HG03571 (cell line): ENCODE measurements around the gene KLHL29.

ENCODE experiments used
- ATAC-seq: cut with Tn5 transposase; IDR thresholded peaks from one replicate; pipeline ENCODE4 v1.9.1; 2021; ENCODE audit not compliant: unreplicated experiment

KLHL29 gene

DNA sequence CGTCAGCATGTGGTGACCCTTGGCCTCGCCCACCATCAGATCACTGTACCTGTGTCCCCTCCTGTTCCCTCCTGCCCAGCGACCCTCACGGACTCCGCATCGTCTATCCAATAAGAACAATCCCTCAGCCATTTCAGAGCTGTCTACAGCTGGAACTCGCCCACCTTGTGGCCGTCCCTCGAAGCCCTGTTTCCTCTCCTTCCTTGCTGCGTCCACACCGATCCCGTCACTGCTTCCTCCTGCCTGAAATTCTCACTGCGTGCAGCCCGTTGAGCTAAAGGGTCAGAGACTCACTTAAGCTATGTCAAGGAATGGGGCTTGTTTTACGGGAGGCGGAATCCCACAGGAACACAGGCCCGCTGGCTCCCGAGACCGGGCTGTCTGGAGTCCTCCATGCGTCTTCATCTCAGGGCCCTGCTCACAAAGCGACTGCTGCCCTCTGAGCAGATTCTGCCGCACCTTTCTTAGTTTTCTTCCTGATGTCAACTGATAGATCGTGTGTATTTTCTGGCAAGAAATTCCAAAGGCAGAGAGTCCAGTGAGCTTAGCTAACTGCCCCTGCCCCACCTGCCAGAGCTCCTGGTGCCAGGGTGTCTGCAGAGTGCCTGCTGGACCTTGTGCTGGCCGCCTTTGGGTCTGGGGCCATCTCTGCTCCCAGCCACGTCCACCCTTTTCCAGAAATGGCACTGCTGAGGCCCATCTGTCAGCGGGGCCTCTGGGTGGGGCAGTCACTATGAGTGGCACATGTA lies 35.3 kb downstream of the KLHL29 start:
- no peak for ATAC-seq

DNA sequence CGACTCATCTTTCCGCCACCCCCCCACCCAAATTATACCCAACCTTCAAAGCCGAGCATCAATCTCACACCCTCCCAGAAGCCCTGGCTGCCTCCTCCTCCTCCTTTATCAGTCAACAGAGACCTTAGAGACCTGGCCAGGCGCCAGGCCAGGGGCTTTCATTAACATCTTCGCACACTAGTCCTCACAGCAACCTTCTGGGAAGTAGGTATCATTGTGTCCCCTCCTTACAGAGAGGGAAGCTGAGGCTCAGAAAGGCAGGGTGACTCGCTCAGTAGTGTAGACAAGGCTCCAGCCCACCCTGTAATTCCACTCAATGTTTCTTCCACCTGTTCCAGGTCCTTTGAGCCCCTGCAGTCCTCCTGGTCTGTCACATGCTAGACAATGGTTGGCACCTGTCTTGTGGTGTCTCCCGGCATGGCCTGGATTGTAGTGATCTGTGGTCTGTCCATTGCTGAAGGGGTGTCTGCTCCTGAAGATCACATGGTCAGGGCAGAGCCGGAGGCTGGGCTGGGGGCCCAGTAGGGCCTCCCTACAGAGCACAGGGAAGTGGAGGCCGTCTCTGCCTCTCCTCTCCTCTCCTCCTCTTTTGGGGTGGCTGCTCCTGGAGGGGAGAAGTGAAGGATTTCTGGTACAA lies 36.0 kb downstream of the KLHL29 start:
- no peak for ATAC-seq

DNA sequence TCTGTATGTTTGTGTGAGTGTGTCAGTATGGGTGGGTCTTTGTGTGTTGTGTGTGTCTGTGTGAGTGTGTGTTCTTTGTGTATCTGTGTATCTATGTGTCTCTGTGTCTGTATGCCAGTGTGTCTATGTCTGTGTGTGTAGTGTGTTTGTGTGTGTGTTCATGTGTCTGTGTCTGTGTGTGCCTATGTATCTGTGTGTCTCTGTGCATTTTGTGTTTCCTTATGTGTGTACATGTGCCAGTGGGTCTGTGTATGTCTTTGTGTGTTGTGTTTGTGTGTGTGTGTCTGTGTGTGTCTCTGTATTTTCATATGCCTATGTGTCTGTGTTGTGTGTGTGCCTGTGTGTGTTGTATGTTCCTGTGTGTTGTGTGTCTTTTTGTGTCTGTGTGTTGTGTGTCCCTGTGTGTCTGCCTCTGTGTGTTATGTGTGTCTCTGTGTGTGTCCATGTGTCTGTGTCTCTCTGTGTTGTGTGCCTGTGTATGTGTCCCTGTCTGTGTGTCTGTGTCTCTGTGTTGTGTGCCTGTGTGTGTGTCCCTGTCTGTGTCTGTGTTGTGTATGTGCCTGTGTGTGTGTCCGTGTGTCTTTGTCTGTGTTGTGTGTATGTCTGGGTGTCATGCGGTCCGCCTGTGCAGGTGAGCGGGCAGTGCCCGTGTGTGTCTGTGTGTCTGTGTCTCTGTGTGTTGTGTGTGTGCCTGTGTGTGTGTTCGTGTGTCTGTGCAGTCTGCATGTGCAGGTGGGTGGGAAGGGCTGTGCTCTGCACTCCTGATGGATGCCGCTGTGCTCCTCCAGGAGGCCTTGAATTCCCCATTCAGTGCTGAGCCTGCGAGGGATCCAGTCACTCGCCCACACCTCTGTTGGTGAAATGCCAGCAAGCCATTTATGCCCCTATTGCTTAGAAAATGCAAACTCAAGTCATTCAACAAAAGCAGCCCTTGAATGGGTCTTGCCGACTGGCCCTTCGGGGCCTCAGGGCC lies 37.4 kb downstream of the KLHL29 start:
- no peak for ATAC-seq

DNA sequence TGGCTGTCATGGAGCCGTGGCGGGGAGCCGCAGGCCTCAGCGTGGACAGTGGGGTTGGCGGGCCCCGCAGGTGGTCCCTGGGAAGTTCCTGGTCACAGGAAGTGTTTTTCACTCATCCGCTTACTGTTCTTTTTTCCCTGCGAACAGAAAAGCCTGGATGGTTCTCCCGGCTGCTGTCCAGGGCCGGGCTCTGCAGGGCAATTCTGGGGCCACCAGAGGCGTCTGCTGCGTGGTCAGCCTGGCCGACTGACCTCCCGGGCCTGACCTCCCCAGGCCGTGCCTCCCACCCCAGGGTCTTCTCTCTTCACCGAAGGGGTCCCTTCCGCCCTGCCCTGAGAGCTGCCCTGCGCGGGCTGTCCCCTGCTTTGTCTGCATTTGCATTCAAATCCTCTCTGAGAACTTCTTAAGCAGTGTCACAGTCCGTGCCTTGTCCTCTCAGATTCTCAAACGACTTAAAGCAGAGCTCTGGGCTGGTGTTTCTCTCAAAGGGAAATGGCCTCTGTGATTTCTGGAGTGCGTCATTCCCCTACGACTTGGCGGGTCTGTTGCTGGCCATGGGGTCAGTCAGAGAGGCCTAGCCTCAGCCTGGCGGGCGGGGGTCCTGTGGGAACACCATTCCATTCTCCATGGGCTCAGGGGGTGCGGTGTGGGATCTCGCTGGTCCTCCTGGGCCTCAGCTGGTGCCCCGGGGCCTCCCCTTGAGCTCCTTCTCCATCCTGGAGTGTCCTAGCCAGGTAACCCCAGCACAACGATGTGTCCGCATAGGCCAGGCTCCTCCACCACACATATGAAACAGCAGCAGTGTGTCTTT lies 38.3 kb downstream of the KLHL29 start:
- ATAC-seq = no peak

DNA sequence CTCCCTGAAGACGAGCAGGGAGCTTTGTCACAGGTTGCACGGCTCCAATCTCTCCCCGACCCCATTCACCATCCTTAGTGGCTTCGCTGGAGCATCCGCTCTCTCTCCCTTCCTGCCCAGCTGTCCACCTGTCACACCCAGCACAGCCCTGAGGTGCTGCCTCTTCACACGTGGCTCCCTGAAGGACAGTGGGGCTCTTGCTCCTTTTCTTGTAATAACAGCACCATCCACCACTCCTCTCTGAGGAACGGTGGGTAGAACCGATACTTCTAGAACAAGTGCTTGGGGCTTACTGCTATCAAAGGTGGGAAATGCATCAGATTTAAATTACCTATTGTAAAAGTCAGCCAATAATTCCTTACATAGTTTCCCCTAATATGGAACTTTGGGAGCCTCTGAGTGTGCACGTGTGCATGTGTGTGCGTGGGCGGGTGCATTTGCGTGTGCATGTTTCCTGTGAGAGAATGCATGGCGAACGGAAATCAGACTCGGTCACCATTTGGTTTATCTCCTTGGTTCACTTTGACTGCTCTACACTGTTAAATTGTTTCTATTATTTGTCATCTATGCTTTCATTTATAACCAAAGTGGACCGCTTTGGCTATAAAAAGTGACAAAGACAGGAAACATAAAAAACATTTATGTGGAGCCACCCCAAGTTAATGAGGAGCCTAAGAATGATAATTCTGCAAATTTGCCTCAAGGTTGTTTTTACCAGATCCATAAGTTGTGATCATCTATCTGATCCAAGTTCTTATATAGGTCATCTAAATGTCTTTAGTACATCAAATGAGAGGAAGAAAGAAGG lies 39.1 kb downstream of the KLHL29 start:
- ATAC-seq = no peak

DNA sequence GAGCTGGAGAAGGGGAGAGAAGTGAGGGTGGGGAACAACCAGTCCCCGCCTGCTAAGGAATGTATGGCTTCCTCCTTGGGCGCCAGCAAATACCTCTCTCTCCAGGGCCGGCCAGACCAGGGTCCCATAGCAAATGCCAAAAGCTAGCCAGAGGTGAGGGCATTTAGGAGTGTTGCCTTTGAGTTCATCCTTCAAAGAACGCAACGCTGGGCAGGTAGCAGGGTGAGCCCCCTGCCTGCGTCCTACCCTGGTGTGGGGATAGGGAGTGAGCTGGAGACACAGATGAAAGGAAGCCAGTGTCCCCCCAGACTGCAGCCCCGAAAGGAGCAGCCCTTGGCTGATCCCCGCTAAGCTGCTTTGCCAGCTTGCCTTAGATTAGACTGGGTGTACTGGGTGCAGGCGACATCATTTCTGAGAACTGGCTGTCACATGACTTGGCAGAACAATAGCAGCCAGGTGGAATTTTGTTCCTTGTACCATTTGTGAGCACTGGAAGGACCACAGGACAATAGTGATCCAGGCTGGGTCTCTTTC lies 40.4 kb downstream of the KLHL29 start:
- no peak for ATAC-seq

DNA sequence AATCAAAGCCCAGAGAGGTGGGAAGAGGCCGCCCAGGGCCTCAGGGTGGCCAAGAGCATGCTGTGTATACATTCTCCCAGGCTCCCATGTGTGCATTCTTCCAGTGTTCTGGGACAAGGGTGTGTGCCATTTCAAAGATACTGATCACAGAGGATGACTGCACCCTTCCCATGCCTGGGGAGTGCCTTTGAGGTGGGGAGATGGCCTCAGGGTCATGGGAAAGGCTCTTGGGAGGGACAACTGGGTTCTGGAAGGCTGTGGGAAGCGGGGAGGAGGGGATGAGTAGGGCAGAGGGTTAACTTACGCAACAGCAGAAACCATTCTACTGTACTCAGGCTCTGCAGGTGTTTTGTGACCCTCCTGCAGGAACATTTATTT lies 40.9 kb downstream of the KLHL29 start:
- ATAC-seq = no peak

DNA sequence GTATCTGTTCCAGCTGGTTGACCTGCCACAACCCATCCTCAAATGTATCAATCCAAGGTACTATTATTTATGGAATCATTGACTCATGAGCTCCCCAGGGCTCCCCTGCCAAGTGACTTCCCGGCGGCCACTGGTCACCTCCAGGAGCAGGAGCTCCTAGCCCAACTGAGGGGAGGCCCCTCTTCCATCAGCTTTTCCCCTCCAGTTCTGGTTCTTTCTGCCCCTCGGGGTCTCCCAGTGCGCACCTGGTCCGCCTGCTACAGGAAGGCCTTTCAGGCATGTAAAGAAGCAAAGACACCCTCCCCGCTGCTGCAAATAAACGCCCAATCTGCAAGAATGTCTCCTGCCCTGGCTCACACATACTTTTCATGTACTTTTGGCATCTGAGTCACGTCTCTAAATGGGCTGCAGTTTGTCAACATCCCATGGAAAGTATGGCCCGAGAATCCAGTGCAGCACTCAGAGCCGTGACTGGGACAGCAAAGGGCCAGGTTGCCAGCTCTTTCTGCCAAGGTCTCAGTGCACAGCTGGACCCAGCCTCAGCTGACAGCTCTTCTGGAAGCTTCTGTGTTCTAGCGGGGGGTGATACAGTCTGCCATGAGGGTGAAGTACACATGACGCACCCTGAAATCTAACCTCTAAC lies 41.4 kb downstream of the KLHL29 start:
- ATAC-seq = no peak

DNA sequence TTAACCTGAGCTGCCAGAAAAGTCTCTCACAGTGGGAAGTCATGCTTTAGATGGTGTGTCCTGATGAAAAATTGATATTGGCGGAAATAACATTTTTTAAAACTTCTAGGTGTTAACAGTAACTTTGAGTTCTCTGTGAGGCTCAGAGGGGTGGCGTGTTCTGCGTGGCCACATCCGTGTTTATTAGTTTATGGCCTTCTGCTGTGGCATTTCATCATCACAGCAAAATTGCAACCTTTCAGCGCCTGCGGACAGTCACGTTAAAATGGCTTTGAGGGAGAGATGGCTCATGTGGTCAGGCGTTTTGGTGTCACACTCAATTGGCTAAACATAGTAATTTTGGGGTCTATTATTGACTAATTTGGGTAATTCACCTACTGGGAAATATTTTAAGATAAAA lies 42.4 kb downstream of the KLHL29 start:
- ATAC-seq = no peak

DNA sequence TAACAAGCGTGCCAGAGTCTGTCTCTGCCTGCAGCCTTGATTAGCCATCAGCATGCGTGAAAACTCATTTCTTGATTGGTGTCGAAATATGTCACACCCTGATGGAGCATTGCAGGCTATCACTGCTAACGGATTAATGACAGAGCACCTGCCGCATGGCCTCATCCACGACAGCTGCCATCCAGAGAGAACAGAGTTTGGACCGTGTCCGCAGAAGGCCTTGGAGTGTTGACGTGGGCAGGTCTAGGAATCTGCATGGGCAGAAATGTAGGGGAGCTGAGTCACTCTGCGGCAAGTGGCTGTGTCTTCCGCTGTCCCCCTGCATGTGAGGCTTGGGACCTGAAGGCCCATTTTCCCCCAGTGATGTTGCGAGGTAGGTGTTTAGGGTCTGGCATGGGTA lies 43.0 kb downstream of the KLHL29 start:
- ATAC-seq = no peak

DNA sequence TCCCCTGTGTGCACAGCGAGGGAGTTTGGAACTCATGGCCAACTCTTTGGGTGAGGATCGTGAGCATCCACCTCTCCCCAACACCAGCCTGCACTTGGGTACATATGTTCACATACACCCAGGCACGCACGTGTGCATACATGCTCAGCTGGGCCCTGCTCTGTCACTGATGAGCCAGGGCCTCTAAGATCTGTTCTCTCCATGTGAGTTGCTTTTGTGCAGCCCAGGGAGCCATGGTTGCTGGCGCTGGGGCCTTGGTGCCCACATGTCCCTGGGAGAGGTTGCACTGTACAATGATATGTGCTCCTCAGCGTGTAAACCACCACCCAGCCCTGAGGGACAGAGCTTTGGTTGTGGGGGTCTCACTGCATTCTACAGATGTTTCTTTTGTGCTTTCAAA lies 44.1 kb downstream of the KLHL29 start:
- ATAC-seq = no peak

DNA sequence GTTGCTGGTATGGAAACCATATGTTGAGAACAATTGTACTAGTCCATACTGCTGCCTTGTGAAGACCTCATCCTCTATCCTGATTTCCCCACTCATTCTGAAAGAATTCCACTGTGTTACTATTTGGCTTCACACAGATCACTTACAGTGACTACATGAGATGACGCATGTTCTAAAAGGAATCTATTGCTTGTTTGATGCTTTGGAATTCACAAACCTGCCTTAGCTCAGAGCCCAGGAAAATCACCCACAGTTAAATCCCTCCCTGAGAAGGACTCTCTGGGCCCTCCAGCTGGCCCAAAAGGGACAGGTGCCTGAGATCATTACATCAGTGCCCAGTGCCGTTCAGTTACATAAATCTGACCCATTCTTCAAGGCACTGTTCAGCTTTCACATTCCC lies 45.3 kb downstream of the KLHL29 start:
- ATAC-seq = no peak

DNA sequence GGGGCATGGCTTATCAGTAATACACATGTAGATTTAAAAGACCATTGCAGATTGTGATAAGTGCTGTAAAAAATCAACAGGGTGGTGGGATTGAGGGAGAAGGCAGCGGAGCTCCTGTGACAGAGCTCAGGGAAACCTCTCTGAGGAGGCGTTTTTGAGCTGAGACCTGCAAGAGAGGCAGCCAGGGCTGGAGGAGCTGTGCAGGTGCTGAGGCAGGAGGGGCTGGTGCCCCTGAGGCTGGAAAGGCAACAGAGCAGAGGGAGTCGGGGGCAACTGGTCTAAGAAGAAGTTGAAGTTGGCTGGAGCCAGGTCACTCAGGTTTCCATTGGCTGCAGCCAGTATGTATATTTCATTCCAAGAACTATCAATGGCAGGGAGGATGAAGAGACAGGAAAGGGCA lies 47.6 kb downstream of the KLHL29 start:
- ATAC-seq = no peak

DNA sequence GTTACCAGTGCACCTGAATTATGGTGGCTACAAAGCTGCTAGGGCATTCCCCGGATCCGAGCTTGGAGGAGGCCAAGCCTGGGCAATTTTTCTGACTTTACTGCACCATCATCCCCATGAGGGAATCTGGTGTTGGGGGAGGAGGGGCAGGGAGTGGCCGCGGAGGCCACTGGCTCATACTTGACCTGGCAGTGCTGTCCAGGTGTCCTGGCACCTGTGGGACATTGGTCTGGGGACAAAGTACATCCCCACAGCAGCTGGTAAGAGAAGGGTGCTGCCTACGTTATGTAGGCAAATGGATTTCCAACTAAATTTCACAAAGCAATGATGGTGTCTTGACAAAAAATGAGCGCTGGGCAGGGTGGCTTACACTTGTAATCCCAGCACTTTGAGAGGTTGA lies 48.3 kb downstream of the KLHL29 start:
- ATAC-seq = no peak

DNA sequence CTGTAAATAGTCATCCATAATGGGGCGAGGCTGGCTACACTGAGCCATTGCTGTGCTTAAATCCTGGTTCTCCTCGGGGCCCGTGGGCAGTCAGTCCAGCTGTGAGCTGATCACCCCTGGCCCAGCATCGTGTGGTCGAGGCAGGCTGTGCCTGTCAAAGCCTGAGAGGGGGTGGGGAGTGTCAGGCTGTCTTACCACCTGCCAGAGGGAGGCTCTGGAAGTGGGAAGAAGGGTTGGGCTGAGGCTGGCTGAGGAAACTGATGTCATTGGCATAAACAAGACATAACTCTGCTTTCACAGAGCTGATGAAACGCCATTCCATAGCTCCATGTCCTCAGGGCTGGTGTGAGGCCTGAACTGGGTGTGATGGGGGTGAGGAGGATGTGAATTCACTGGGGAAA lies 49.7 kb downstream of the KLHL29 start:
- ATAC-seq = no peak

DNA sequence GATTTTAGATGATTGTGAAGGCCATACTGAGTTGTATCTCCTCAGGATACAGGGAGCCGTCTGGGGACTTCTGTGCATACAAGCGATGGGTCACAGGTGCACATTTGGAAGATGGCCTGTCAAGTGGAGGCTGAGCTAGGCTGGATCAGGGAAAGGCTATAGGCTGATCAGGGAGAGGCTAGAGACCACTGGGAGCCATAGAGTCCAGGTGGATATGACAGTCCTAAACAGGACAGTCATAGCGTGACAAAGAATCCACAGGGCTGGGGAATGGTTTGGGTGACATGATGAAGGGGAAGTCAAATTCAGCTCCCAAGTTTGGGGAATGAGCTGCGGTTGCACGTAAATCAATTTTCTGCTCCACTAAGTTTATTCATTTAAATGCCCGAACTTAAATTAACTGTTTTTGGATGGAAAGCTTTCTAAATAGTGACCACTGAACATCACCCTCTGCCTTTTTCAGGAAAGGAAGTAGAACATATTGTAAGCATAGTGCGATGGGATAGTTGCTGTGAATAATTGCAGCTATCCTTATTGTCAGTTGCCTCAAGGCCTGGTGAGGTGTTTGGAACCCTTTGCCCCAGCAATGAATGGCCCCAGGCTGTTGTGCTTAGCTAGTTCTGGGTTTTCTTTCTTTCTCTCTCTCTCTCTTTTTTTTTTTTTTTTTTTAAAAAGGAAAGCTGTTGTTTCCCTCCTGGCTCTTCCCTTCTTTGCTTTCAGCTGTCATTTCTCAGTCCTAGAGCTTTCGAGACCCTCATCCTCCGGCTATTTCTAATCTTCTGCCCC lies 50.5 kb downstream of the KLHL29 start:
- no peak for ATAC-seq

DNA sequence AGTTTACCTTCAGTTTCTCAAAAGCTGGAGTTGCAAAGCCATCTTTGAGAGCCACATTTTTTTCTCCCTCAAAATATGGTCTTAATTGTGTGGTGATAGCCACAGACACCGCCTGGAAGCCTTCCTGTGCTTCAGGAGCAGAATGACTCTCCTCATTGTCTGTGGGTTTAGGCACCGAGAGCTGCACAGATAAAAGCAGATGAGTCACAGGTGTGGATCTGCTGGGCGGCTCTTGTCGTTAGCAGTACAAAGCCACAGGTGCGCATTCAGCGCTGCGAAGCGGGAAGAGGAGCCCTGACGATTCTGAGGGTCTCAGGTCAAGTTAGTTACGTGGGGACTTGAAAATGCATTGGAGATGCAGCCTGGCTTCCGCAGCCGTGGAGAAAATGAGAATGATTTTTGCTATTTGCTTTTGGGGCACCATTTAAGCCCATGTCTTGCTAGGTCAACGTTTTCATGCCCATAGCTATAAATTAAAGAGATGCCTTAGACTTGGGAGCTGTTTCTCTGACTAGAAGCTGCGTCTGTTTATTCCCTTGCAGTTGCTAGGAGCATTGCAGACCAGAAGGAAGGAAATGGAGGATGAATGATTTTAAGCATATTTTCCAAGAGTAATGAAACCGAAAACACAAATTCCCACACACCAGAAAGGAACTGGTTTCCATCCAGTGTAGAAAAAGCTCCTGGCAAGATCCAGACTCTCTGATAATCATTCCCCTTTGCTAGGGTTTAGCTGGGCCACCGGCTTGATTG lies 51.5 kb downstream of the KLHL29 start:
- ATAC-seq = no peak

DNA sequence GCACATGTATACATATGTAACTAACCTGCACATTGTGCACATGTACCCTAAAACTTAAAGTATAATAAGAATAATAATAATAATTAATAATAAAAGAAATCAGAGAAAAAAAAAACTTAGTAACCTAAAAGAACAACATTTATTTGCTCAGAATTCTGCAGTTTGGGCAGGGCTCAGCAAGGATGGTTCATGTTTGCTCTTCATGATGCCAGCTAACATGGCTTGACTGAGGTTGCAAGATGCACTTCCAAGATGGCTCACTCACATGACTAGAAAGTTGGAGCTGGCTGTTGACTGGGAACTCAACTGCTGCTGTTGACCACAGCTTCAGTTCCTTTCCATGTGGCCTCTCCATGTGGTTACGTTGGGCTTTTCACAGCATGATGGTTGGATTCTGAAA lies 56.4 kb downstream of the KLHL29 start:
- no peak for ATAC-seq
